Caco-2 (cell line): ENCODE data around the gene ALDH3A2. TPM values are rescaled to one million over a fixed set of nuclear protein-coding genes. Genes with fewer than 3 reads are reported as not detected.

Experiments used
- BruUV-seq: library from RNA; stranded (reverse); fragments of 400-500 nt; replicated peaks from 2 replicates; lab custom pipeline; 2021; lab: Mats Ljungman, UMichigan
- CTCF ChIA-PET: fragments of 300-600 bp; sonication (Branson Sonifier 250); formaldehyde crosslinking; loops from one replicate; lab custom pipeline; 2022; ENCODE audit warnings: antibody characterized with exemption; lab: Charles Lee
- POLR2A ChIA-PET: fragments of 300-600 bp; sonication (Branson Sonifier 250); formaldehyde crosslinking; loops from one replicate; lab custom pipeline; 2022; ENCODE audit warnings: antibody characterized with exemption; lab: Charles Lee
- DNase-seq, 2 experiments: peaks; one replicate each; pipeline versions ENCODE4 v3.0.0 to v3.0.0-alpha.2; 2020 to 2022
- H3K27me3 ChIP-seq: replicated peaks from 2 replicates; pipeline ENCODE4 v1.6.0; 2011; ENCODE audit warnings: low read length; ENCODE audit not compliant: control insufficient read depth, insufficient read depth
- H3K36me3 ChIP-seq: 2 replicates; pipeline ENCODE4 v1.5.1; 2011; ENCODE audit warnings: low read length; ENCODE audit not compliant: control insufficient read depth, insufficient read depth
- H3K4me1 ChIP-seq: fragments of 250-450 bp; sonication (Bioruptor Pico); 2 replicates; pipeline ENCODE4 v1.5.1; 2020; ENCODE audit warnings: mild to moderate bottlenecking
- H3K4me3 ChIP-seq: 2 replicates; pipeline ENCODE4 v1.5.1; 2011; ENCODE audit warnings: low read depth, mild to moderate bottlenecking, control low read depth, low read length
- H3K9me3 ChIP-seq: fragments of 250-450 bp; sonication (Bioruptor Pico); 2 replicates; pipeline ENCODE4 v1.5.1; 2020; ENCODE audit warnings: mild to moderate bottlenecking, moderate library complexity
- H3K27ac Mint-ChIP-seq: one replicate; pipeline ENCODE4 v1.8.0; 2022; ENCODE audit warnings: mixed read lengths; ENCODE audit not compliant: unreplicated experiment
- H3K27me3 Mint-ChIP-seq: one replicate; pipeline ENCODE4 v1.8.0; 2022; ENCODE audit warnings: mixed read lengths; ENCODE audit not compliant: insufficient read depth, unreplicated experiment
- H3K36me3 Mint-ChIP-seq: one replicate; pipeline ENCODE4 v1.8.0; 2022; ENCODE audit warnings: mild to moderate bottlenecking, mixed read lengths; ENCODE audit not compliant: insufficient read depth, unreplicated experiment
- H3K4me1 Mint-ChIP-seq: one replicate; pipeline ENCODE4 v1.8.0; 2022; ENCODE audit warnings: low read depth, mixed read lengths; ENCODE audit not compliant: unreplicated experiment
- H3K4me3 Mint-ChIP-seq: one replicate; pipeline ENCODE4 v1.8.0; 2022; ENCODE audit warnings: mild to moderate bottlenecking, moderate library complexity, mixed read lengths; ENCODE audit not compliant: unreplicated experiment
- H3K9me3 Mint-ChIP-seq: one replicate; pipeline ENCODE4 v1.8.0; 2022; ENCODE audit warnings: mixed read lengths; ENCODE audit not compliant: unreplicated experiment
- intact Hi-C: fragments of 100-400 bp; cut with micrococcal nuclease; formaldehyde crosslinking; loops from one replicate; pipeline ENCODE4 v1.10.0; 2022; ENCODE audit not compliant: unreplicated experiment
- total RNA-seq: library from RNA; stranded (reverse); gene quantifications from 2 replicates; pipeline ENCODE4 v1.2.3, GENCODE V29; 2022
- TF ChIP-seq, protein P1 (sequence below), 2 experiments: fragments of 200-600 bp in 1 of 2; IDR thresholded peaks; 1 replicate in 1 of 2; 2 replicates in 1 of 2; pipeline versions ENCODE4 v1.5.1 to v1.8.0; 2011 to 2022; ENCODE audit warnings: antibody characterized with exemption in 1 of 2, control low read depth in 1 of 2, inconsistent platforms in 1 of 2, low read depth in 1 of 2, low read length in 1 of 2, mild to moderate bottlenecking in 1 of 2, moderate library complexity in 1 of 2; ENCODE audit not compliant: insufficient read depth in 1 of 2, severe bottlenecking in 1 of 2, unreplicated experiment in 1 of 2

Gene ALDH3A2
- total RNA-seq, 1 experiment from 2014 or later: 84.0 TPM

DNA sequence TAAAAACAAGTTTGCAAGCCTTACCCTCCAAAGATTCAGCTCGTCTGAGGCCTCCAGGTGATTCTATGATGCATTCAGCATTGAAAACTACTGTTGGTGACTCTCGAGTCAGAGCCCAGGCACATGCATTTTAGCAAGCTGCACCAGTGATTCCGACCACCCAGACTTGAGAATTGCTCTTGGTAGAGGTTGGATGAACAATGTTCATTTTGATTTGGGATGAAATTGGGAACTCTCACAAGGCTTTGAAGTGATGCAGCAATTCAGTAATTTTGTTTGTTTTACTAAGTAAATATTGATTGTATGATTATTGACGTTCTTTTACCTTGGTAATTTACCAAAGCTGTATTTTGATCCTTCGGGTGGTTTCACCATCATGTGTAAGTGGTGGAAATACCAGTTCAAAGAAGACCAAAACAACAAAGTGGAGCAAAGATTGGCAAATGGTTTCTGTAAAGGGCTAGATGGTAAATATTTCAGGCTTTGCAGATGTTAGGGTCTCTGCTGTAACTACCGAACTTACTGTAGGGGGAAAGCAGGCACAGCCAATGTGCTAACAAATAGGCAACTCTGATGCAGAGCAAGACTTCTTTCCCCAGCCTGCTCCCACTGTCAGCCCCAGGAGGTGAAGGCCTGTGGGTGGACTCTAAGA is 11.8 kb downstream of the ALDH3A2 start:
- peak in 1 of 2 experiments; percentile 41 for DNase-seq
- H3K4me1 ChIP-seq: peaks cover 14% of the 10 kb centered on the region
- TF ChIP-seq, protein P1, sequence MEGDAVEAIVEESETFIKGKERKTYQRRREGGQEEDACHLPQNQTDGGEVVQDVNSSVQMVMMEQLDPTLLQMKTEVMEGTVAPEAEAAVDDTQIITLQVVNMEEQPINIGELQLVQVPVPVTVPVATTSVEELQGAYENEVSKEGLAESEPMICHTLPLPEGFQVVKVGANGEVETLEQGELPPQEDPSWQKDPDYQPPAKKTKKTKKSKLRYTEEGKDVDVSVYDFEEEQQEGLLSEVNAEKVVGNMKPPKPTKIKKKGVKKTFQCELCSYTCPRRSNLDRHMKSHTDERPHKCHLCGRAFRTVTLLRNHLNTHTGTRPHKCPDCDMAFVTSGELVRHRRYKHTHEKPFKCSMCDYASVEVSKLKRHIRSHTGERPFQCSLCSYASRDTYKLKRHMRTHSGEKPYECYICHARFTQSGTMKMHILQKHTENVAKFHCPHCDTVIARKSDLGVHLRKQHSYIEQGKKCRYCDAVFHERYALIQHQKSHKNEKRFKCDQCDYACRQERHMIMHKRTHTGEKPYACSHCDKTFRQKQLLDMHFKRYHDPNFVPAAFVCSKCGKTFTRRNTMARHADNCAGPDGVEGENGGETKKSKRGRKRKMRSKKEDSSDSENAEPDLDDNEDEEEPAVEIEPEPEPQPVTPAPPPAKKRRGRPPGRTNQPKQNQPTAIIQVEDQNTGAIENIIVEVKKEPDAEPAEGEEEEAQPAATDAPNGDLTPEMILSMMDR (IDR thresholded peaks at IDR 0.05; ENCODE audit: insufficient read depth in 1 of 2, low read depth in 1 of 2, low read length in 1 of 2, severe bottlenecking in 1 of 2, unreplicated experiment in 1 of 2): no peak
- Mint-ChIP-seq H3K9me3 (no peaks in the 10 kb centered on the region), H3K4me3 (no peak overlapping the region), H3K27me3 (no peaks in the 10 kb centered on the region), H3K27ac (peak overlapping the region; percentile 6), H3K4me1 (peaks cover 33% of the 10 kb centered on the region), H3K36me3 (peaks cover 45% of the 10 kb centered on the region)
- H3K4me3 ChIP-seq: no peak overlapping the region
- POLR2A ChIA-PET: interaction anchor here (1.8 to 2.4 kb wide), 2 partner anchors 11 to 12 kb away, joined by 5 to 15 read pairs; partner anchors contain the start of gene ALDH3A2
- CTCF ChIA-PET: interaction anchor here (0.6 to 2.6 kb wide), 5 partner anchors 11 to 113 kb away, joined by 3 to 8 read pairs (median 3); partner anchors contain the start of gene ALDH3A2
- BruUV-seq: no TSS peak
- no peaks in the 10 kb centered on the region for H3K9me3 ChIP-seq
- no peaks in the 10 kb centered on the region; the same call in 1 of the 2 replicates for H3K36me3 ChIP-seq
- no peaks in the 10 kb centered on the region for H3K27me3 ChIP-seq
- intact Hi-C loops: loop anchor here (1.0 kb wide), 1 partner anchor 11 kb away; no protein-coding TSS in a partner anchor

DNA sequence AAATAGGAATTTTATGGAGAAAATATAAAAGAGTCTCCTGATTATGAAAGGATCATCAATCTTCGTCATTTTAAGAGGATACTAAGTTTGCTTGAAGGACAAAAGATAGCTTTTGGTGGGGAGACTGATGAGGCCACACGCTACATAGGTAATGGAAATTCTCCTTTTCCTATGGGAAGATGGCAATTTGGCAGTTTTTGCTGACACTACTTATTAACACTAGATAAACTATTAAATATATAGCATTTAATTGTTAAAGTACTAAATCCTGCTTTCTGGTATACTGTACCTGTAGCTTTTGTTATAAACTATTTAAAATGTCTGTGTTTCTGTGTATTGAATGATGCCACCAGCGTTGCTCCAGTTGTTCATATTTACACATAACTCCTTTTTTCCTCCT is 12.6 kb downstream of the ALDH3A2 start:
- ChIA-PET CTCF (interaction anchor here (2.6 kb wide), 1 partner anchor 11 kb away, joined by 8 read pairs; no protein-coding TSS in a partner anchor), POLR2A (interaction anchor here (1.8 to 2.4 kb wide), 2 partner anchors 11 to 12 kb away, joined by 5 to 15 read pairs; partner anchors contain the start of gene ALDH3A2)
- DNase-seq: no peak
- Mint-ChIP-seq H3K27ac (peak overlapping the region; percentile 6), H3K4me1 (peaks cover 25% of the 10 kb centered on the region), H3K27me3 (no peaks in the 10 kb centered on the region), H3K36me3 (peaks cover 37% of the 10 kb centered on the region), H3K4me3 (no peak overlapping the region), H3K9me3 (no peaks in the 10 kb centered on the region)
- TF ChIP-seq, protein P1 (IDR thresholded peaks at IDR 0.05; ENCODE audit: insufficient read depth in 1 of 2, low read depth in 1 of 2, low read length in 1 of 2, severe bottlenecking in 1 of 2, unreplicated experiment in 1 of 2): no peak
- no TSS peak for BruUV-seq
- Histone ChIP-seq H3K4me1 (peaks cover 14% of the 10 kb centered on the region), H3K4me3 (no peak overlapping the region), H3K9me3 (no peaks in the 10 kb centered on the region), H3K27me3 (no peaks in the 10 kb centered on the region), H3K36me3 (peaks cover 2% of the 10 kb centered on the region)
- intact Hi-C loops: no loop called here

DNA sequence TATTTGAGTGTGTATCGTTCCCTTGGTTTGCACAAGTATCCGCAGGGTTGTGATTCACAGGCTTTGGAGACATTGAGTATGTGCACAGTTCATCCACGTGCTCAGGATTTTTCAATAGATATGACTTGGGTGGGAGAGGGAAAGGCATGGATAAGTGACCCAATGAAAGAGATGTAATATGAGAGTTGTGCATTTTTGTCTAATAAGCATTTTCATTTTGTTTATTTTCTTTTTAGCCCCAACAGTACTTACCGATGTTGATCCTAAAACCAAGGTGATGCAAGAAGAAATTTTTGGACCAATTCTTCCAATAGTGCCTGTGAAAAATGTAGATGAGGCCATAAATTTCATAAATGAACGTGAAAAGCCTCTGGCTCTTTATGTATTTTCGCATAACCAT is 14.5 kb downstream of the ALDH3A2 start:
- TF ChIP-seq, protein P1 (IDR thresholded peaks at IDR 0.05; ENCODE audit: insufficient read depth in 1 of 2, low read depth in 1 of 2, low read length in 1 of 2, severe bottlenecking in 1 of 2, unreplicated experiment in 1 of 2): no peak

More for the DNA sequence above, 14.5 kb downstream of the ALDH3A2 start:
- intact Hi-C loops: no loop called here
- Histone ChIP-seq H3K4me3 (no peak overlapping the region), H3K9me3 (no peaks in the 10 kb centered on the region), H3K36me3 (peaks cover 3% of the 10 kb centered on the region), H3K27me3 (no peaks in the 10 kb centered on the region), H3K4me1 (peaks cover 14% of the 10 kb centered on the region)
- Mint-ChIP-seq H3K4me3 (no peak overlapping the region), H3K27ac (no peak overlapping the region), H3K9me3 (no peaks in the 10 kb centered on the region), H3K4me1 (peaks cover 19% of the 10 kb centered on the region), H3K27me3 (no peaks in the 10 kb centered on the region), H3K36me3 (peaks cover 29% of the 10 kb centered on the region)
- ChIA-PET CTCF (no interaction called here), POLR2A (no interaction called here)
- no peak for DNase-seq
- BruUV-seq: no TSS peak
